ENCODE results near the gene LCK.

GRCh38 chr1:32332290-32333079 lies 81.4 kb downstream of the LCK start:
- TF ChIP-seq SUZ12 (IDR thresholded peaks at IDR 0.05; ENCODE audit: extremely low read depth, insufficient read depth, insufficient read length) (no peak), YY1 (IDR thresholded peaks at IDR 0.05; ENCODE audit: insufficient read depth, insufficient read length) (no peak), ZNF274 (IDR thresholded peaks at IDR 0.05; ENCODE audit: low read depth, low read length) (no peak)
